T-helper 17 cell (primary cell): Measurements from ENCODE around the gene DLEC1. TPM values are rescaled to one million over a fixed set of nuclear protein-coding genes. Genes with fewer than 3 reads are reported as not detected.

Source experiments
- ATAC-seq: fragments of 150-1000 bp; cut with Tn5 transposase; 2 replicates; pipeline ENCODE4 v1.10.0; 2021; ENCODE audit warnings: mild to moderate bottlenecking, moderate library complexity
- DNase-seq, 3 donors: peaks; one replicate each; pipeline versions ENCODE4 v3.0.0 to v3.0.0-alpha.2; 2020 to 2021
- H3K9me3 ChIP-seq: one replicate; pipeline ENCODE4 v1.7.0; 2013; ENCODE audit warnings: low read length, mild to moderate bottlenecking; ENCODE audit not compliant: control insufficient read depth, poor library complexity, severe bottlenecking
- H3K27ac Mint-ChIP-seq: one replicate; pipeline ENCODE4 v1.8.0; 2022; ENCODE audit warnings: mild to moderate bottlenecking, moderate library complexity, mixed read lengths
- H3K27me3 Mint-ChIP-seq: one replicate; pipeline ENCODE4 v1.8.0; 2022; ENCODE audit warnings: mixed read lengths
- H3K36me3 Mint-ChIP-seq: one replicate; pipeline ENCODE4 v1.8.0; 2022; ENCODE audit warnings: low read depth, mixed read lengths
- H3K4me1 Mint-ChIP-seq: one replicate; pipeline ENCODE4 v1.8.0; 2022; ENCODE audit warnings: mild to moderate bottlenecking, mixed read lengths
- H3K4me3 Mint-ChIP-seq: one replicate; pipeline ENCODE4 v1.8.0; 2022; ENCODE audit warnings: mild to moderate bottlenecking, moderate library complexity, mixed read lengths
- total RNA-seq, 4 donors: library from RNA in 2 of 4; stranded (reverse) in 2 of 4; gene quantifications; one replicate each; pipeline ENCODE4 v1.2.3 and lab custom pipeline; 2022 to 2026

Gene DLEC1
- total RNA-seq, 2 donors from 2014 or later: 8.6 to 16.3 TPM

DNA sequence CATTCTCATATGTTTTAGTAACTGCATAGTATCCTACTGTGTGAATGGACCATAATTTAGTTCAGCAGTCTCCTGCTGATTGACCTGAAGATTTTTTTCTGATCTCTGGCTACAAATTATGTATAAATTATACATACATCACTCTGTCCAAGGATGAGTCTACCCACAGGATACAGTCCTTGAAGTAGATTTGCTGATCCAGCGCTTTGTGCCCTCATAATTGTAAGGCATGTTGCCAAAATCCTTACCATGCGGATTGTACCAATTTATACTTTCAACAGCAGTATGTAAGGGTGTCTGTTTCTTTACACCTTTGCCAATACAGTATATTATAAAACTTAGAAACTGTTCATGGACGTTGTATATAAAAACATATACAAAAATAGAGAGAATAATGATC is 51.4 kb downstream of the DLEC1 start:
- Mint-ChIP-seq H3K27me3 (no peaks in the 10 kb centered on the region), H3K36me3 (peaks cover 9% of the 10 kb centered on the region), H3K4me1 (peaks cover 4% of the 10 kb centered on the region), H3K27ac (no peak overlapping the region), H3K4me3 (no peak overlapping the region)
- ATAC-seq: no peak
- H3K9me3 ChIP-seq: peaks cover 2% of the 10 kb centered on the region
- DNase-seq: no peak

DNA sequence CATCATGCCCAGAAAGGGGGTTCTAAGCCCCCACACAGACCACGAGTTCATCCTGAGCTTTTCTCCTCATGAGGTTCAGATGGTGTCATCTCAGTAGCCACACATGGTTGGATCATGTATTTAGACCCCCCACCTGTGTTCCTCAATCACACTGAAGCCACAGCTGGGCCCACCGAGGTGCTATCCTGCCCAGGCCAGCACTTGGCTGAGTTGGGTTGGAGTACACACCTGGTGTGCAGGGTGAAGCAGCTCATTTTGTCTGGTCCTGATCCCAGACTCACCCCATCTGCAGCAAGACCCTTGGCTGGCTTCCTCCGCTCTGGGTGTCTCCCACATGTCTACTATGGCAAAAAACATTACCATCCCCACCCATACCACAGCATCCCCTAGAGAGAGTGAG is 56.0 kb downstream of the DLEC1 start:
- H3K9me3 ChIP-seq: no peaks in the 10 kb centered on the region
- H3K27ac Mint-ChIP-seq: no peak overlapping the region
- ATAC-seq (no peak), DNase-seq (no peak)
- no peaks in the 10 kb centered on the region for H3K4me1 Mint-ChIP-seq
- H3K36me3 Mint-ChIP-seq: peaks cover 4% of the 10 kb centered on the region
- no peak overlapping the region for H3K4me3 Mint-ChIP-seq
- no peaks in the 10 kb centered on the region for H3K27me3 Mint-ChIP-seq

DNA sequence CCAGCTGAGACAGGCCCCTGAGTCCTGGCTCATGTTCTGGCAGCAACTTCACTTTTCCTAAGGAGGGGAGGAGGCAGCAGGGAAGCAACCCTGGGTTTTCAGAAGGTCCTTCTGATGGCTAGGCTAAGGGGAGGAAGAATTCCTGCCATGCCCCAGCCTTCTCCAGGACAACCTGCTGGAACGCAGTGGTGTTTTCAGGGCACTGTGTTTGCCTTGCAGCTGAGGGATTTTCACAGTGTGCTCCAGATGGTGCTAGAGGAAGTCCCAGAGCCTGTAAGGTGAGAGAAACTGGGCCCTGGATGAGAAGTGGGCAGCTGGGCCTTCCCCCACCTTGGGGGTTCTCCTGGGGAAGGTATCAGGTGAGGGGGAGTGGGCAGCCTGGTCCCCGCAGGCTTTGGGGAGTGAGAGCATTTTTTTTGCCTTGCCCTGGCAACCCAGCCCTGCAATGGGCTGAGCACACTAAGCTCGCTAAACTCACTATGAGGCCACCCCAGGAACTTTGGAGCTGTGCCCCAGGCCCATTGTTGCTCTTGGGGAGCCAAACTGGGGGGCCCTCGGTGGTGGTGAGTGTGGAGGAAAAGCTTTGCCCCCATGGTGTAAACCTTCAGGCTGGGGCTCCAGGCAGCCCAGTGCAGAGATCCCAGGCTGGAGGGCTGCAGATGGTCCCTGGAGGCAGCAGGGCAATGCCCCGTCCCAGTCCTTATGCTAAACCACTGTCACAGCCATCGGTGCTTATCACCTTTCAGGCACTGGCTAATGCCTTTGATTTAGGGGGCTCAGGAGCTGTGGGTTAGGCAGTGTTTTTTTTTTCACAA is 56.9 kb downstream of the DLEC1 start:
- H3K36me3 Mint-ChIP-seq: peaks cover 2% of the 10 kb centered on the region
- H3K27ac Mint-ChIP-seq: no peak overlapping the region
- no peaks in the 10 kb centered on the region for H3K27me3 Mint-ChIP-seq
- DNase-seq (no peak), ATAC-seq (no peak)
- no peaks in the 10 kb centered on the region for H3K4me1 Mint-ChIP-seq
- H3K9me3 ChIP-seq: no peaks in the 10 kb centered on the region
- no peak overlapping the region for H3K4me3 Mint-ChIP-seq

DNA sequence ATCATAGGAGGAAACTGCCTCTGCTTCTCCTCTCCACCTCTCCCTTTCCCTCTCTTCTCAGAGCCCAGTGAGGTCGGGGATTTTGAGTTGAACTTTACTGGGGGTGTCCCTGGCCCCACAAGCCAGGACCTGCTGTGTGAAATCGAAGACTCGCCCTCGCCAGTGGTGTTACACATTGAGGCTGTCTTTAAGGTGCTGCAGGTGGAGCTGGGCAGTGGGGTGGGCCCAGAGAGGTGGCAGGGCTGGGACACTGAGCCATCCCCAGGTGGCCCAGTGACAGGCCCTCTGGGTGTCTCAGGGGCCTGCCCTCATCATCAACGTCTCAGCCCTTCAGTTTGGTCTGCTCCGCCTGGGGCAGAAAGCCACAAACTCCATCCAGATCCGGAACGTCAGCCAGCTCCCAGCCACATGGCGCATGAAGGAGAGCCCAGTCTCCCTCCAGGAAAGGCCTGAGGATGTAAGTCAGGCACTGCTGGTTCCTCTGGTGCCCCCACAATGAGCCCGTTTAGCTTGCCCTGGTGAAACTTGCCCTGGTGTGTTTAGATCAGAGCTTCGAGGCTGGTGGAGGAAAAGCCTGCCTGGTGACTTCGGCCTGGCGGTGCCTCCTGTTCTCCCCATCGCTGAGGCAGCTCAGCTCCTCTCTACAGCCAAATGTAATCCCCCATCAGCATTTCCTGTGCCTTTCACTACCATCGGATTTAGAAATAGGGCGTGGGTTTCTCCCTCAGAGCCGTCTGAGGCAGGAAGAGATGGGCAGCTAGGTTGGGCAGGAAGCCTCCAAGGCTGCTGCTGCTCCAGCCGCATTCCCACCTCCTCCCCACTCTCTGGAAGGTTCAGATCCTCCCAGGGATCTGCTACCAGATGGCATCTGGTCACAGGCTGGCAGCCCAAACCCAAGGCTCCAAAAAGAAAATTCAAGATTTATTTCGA is 58.7 kb downstream of the DLEC1 start:
- peak overlapping the region; percentile 34 for H3K27ac Mint-ChIP-seq
- no peaks in the 10 kb centered on the region for H3K27me3 Mint-ChIP-seq
- no peaks in the 10 kb centered on the region for H3K36me3 Mint-ChIP-seq
- no peak for DNase-seq
- no peaks in the 10 kb centered on the region for H3K9me3 ChIP-seq
- peaks cover 2% of the 10 kb centered on the region for H3K4me1 Mint-ChIP-seq
- no peak for ATAC-seq
- no peak overlapping the region for H3K4me3 Mint-ChIP-seq

DNA sequence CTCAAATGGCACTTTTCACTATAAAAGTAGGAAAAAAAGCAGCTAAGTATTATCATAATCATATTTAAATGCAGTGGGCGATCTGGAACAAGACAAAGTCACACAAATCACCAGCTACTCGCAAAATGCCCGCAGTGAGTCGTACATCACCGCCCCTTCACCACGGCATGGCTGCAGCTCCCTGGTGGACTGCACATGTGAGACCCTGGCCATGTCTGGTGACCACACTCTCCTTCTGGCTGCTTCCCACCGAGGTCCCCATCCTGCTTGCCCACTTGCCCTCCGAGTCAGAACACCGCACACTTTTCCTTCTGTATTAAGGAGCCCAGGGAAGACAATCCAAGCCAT is 59.3 kb downstream of the DLEC1 start:
- H3K9me3 ChIP-seq: no peaks in the 10 kb centered on the region
- DNase-seq (no peak), ATAC-seq (no peak)
- peaks cover under 1% of the 10 kb centered on the region for H3K36me3 Mint-ChIP-seq
- H3K4me3 Mint-ChIP-seq: no peak overlapping the region
- no peaks in the 10 kb centered on the region for H3K27me3 Mint-ChIP-seq
- peaks cover 2% of the 10 kb centered on the region for H3K4me1 Mint-ChIP-seq
- H3K27ac Mint-ChIP-seq: no peak overlapping the region

DNA sequence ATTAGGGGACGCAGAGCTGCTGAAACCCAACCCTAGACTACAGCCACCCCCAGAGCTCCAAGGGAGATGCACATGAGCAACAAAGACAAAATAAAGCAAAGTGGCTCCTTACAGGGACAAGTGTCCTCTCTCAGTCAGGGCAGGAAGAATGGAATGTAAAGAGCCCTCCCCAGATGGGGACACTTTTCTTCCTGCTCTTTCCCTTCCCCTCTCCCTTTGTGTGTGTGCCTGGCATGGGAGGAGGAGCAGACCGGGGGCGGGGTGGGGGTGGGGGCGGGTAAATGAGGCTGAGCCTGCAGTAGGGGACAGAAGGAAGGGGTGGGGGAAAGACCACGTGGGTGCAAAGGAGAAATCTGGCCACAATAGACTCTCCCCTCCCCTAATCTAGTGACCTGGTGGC is 60.5 kb downstream of the DLEC1 start:
- ATAC-seq: no peak
- H3K4me3 Mint-ChIP-seq: no peak overlapping the region

GRCh38 chr3:38100498-38100897 is 61.5 kb downstream of the DLEC1 start:
- H3K4me1 Mint-ChIP-seq: peaks cover 2% of the 10 kb centered on the region
- ATAC-seq: no peak

More for the DNA sequence above, 60.5 kb downstream of the DLEC1 start:
- no peaks in the 10 kb centered on the region for H3K9me3 ChIP-seq
- Mint-ChIP-seq H3K27me3 (no peaks in the 10 kb centered on the region), H3K36me3 (peaks cover 4% of the 10 kb centered on the region), H3K4me1 (peaks cover 2% of the 10 kb centered on the region), H3K27ac (no peak overlapping the region)
- DNase-seq: no peak

GRCh38 chr3:38101811-38102443 is 62.9 kb downstream of the DLEC1 start:
- ATAC-seq: no peak
- H3K36me3 Mint-ChIP-seq: peaks cover 12% of the 10 kb centered on the region
- no peak overlapping the region for H3K27ac Mint-ChIP-seq
- H3K4me1 Mint-ChIP-seq: peaks cover 2% of the 10 kb centered on the region
- no peak for DNase-seq
- no peaks in the 10 kb centered on the region for H3K27me3 Mint-ChIP-seq
- H3K9me3 ChIP-seq: no peaks in the 10 kb centered on the region
- H3K4me3 Mint-ChIP-seq: no peak overlapping the region

More at GRCh38 chr3:38100498-38100897, 61.5 kb downstream of the DLEC1 start:
- Mint-ChIP-seq H3K27me3 (no peaks in the 10 kb centered on the region), H3K36me3 (peaks cover 10% of the 10 kb centered on the region), H3K27ac (no peak overlapping the region), H3K4me3 (no peak overlapping the region)
- DNase-seq: no peak
- H3K9me3 ChIP-seq: no peaks in the 10 kb centered on the region

DNA sequence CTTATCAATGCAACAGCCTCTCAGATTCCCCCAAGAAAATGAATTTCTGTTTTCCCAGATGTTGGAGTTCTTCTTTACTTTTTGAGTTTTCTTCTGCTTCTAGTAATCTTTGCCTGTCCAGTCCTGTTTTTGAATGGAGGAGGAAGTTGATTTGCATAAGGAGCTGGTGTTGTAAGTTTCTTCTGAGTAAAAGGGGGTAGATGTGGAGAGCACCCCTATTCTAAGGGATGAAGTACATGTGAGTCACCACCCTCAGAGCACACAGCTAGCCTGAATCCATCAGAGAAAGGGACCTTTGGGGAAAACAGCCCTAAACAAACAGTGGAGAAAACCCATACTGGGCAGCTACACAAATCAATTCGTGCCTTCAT is 63.4 kb downstream of the DLEC1 start:
- DNase-seq (no peak), ATAC-seq (no peak)
- H3K27ac Mint-ChIP-seq: no peak overlapping the region
- H3K9me3 ChIP-seq: no peaks in the 10 kb centered on the region
- H3K4me3 Mint-ChIP-seq: no peak overlapping the region
- peaks cover 12% of the 10 kb centered on the region for H3K36me3 Mint-ChIP-seq
- H3K27me3 Mint-ChIP-seq: no peaks in the 10 kb centered on the region
- peaks cover 2% of the 10 kb centered on the region for H3K4me1 Mint-ChIP-seq

DNA sequence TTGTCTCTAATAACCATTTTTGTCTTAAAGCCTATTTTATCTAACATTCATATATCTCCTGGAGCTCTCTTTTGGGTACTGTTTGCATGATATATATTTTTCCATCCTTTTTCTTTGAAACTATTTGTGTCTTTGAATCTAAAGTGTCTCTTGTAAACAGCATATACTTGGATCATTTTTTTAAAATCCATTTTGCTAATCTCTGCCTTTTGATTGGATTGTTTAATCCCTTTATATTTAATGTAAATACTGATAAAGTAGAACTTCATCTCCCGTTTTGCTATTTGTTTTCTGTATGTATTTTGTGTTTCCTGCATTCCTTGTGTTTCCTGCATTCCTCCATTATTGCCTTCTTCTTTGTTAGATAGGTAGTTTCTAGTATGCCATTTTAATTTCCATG is 66.5 kb downstream of the DLEC1 start:
- Mint-ChIP-seq H3K4me3 (no peak overlapping the region), H3K27me3 (no peaks in the 10 kb centered on the region), H3K36me3 (peaks cover 12% of the 10 kb centered on the region), H3K4me1 (peaks cover 2% of the 10 kb centered on the region), H3K27ac (no peak overlapping the region)
- DNase-seq: no peak
- H3K9me3 ChIP-seq: no peaks in the 10 kb centered on the region
- ATAC-seq: no peak

- Mint-ChIP-seq H3K4me3 (peak overlapping the region; percentile 21), H3K4me1 (no peaks in the 10 kb centered on the region), H3K27me3 (no peaks in the 10 kb centered on the region), H3K27ac (no peak overlapping the region), H3K36me3 (peaks cover 12% of the 10 kb centered on the region)
- no peaks in the 10 kb centered on the region for H3K9me3 ChIP-seq
- ATAC-seq (no peak), DNase-seq (no peak)
Observed at GRCh38 chr3:38107911-38108648, 69.1 kb downstream of the DLEC1 start.

DNA sequence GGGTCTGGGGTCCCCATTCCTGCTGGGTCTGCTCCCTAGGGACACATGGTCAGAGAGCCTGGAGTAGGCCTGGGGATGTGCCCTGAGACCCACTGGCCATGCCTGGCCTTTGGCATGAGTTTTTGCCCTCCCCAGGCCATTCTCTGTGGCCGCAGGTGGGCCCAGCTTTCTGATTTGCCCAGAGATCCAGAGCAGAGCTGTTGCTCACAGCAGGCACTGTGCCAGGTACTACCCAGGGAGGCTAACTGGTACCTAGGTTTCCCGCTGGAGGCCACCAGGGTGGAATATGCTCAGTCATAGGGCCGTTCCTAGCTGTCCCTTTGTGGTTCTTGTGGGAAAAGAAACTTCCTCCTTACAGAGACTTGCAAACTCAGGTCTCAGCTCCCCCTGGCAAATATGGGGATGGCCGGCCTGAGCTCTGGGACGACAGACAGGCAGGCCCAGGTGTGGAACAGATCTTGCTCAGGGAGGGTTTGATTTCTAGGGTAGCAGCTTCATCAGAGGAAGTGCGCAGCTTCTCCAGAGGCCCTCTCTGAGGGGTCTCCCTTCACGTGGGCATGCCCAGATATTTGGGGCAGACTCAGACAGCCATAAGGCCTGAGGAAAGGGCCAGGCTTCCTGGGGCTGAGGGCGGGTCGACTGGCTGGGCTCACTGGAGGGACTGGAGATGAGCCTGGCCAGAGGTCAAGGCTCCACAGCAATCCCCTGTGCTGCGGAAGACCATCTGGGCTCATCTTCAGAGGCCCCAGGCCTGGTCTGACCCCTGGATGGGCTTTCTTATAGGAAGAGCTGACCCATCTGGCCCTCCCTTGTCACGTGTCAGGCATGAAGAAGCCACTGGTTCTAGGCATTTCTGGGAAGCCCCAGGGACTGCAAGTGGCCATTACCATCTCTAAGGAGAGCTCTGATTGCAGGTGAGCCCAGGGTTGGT is 69.9 kb downstream of the DLEC1 start:
- Mint-ChIP-seq H3K4me1 (no peaks in the 10 kb centered on the region), H3K4me3 (peak overlapping the region; percentile 21), H3K27me3 (no peaks in the 10 kb centered on the region), H3K27ac (no peak overlapping the region), H3K36me3 (peaks cover 8% of the 10 kb centered on the region)
- H3K9me3 ChIP-seq: no peaks in the 10 kb centered on the region
- ATAC-seq (no peak), DNase-seq (no peak)
